Panc1 (cell line): ENCODE data around the gene KCNMB3. TPM values are rescaled to one million over a fixed set of nuclear protein-coding genes. Genes with fewer than 3 reads are reported as not detected.

ENCODE experiments used
- ATAC-seq: fragments of 200-7000 bp; cut with Tn5 transposase; 2 replicates; pipeline ENCODE4 v1.9.1; 2020; ENCODE audit warnings: mild to moderate bottlenecking, moderate library complexity
- BruUV-seq: library from RNA; stranded (reverse); fragments of 400-500 nt; replicated peaks from 2 replicates; lab custom pipeline; 2021; lab: Mats Ljungman, UMichigan
- CTCF ChIA-PET: fragments of 300-600 bp; sonication (Branson Sonifier 250); formaldehyde crosslinking; loops from one replicate; lab custom pipeline; 2022; ENCODE audit warnings: antibody characterized with exemption; lab: Charles Lee
- POLR2A ChIA-PET: fragments of 300-600 bp; sonication (Branson Sonifier 250); formaldehyde crosslinking; loops from one replicate; lab custom pipeline; 2022; ENCODE audit warnings: antibody characterized with exemption; lab: Charles Lee
- DNase-seq: peaks from one replicate; pipeline ENCODE4 v3.0.0-alpha.2; 2010; ENCODE audit warnings: low read depth, low spot score
- H3K27ac ChIP-seq: 2 replicates; pipeline ENCODE4 v1.5.1; 2011; ENCODE audit warnings: mild to moderate bottlenecking, low read length, inconsistent platforms
- H3K27me3 ChIP-seq: fragments of 200-500 bp; sonication (Bioruptor generic); 2 replicates; pipeline ENCODE4 v1.6.0; 2014; ENCODE audit warnings: low read length, inconsistent platforms; ENCODE audit not compliant: control insufficient read depth, insufficient read depth
- H3K36me3 ChIP-seq: fragments of 200-500 bp; sonication (Bioruptor generic); 2 replicates; pipeline ENCODE4 v1.5.1; 2014; ENCODE audit warnings: inconsistent platforms, mild to moderate bottlenecking, low read length, moderate library complexity; ENCODE audit not compliant: control insufficient read depth, insufficient read depth
- H3K4me1 ChIP-seq: 2 replicates; pipeline ENCODE4 v1.5.1; 2011; ENCODE audit warnings: inconsistent platforms, mild to moderate bottlenecking, low read length, moderate library complexity; ENCODE audit not compliant: control insufficient read depth, insufficient read depth
- H3K4me3 ChIP-seq, 2 experiments: 2 replicates each; pipeline ENCODE4 v1.5.1; 2011 to 2012; ENCODE audit warnings: low read depth in 2 of 2, low read length in 2 of 2, mild to moderate bottlenecking in 2 of 2, inconsistent platforms in 1 of 2, moderate library complexity in 1 of 2
- H3K9me3 ChIP-seq: fragments of 200-500 bp; sonication (Bioruptor generic); 2 replicates; pipeline ENCODE4 v1.5.1; 2014; ENCODE audit warnings: low read depth, mild to moderate bottlenecking, inconsistent platforms, low read length, moderate library complexity; ENCODE audit not compliant: control insufficient read depth, insufficient read depth
- POLR2AphosphoS5 ChIP-seq: IDR thresholded peaks from 2 replicates; pipeline ENCODE4 v1.6.1; 2012; ENCODE audit warnings: mild to moderate bottlenecking, low read depth, low read length, moderate library complexity
- SIN3A ChIP-seq: IDR thresholded peaks from 2 replicates; pipeline ENCODE4 v1.6.1; 2012; ENCODE audit warnings: low read depth, mild to moderate bottlenecking, low read length, moderate library complexity, borderline replicate concordance; ENCODE audit not compliant: insufficient read depth
- TCF7L2 ChIP-seq: IDR thresholded peaks from 2 replicates; pipeline ENCODE4 v1.6.1; 2011; ENCODE audit warnings: mild to moderate bottlenecking, low read depth, low read length, inconsistent platforms
- in situ Hi-C: cut with HindIII; loops from 2 replicates; pipeline ENCODE4 v1.10.0; 2016; ENCODE audit warnings: low sequenced_read_pairs, low pct_unique_long_range_greater_than_20kb
- intact Hi-C: fragments of 100-400 bp; cut with micrococcal nuclease; formaldehyde crosslinking; loops from one replicate; pipeline ENCODE4 v1.10.0; 2022; ENCODE audit not compliant: unreplicated experiment
- total RNA-seq: library from RNA; stranded (reverse); gene quantifications from one replicate; pipeline ENCODE4 v1.2.1, GENCODE V29; 2021; ENCODE audit not compliant: unreplicated experiment
- TF ChIP-seq, protein P1 (sequence below), 2 experiments: IDR thresholded peaks; 2 replicates each; pipeline ENCODE4 v1.6.1; 2011 to 2012; ENCODE audit warnings: low read depth in 2 of 2, control low read depth in 1 of 2, low read length in 1 of 2, mild to moderate bottlenecking in 1 of 2, moderate library complexity in 1 of 2; ENCODE audit not compliant: insufficient read depth in 1 of 2
- TF ChIP-seq, protein P2 (sequence below): fragments of 450-650 bp; IDR thresholded peaks from 2 replicates; pipeline ENCODE4 v1.5.1; 2017; ENCODE audit warnings: mild to moderate bottlenecking

KCNMB3 gene
- total RNA-seq, 1 experiment from 2014 or later: 5.8 TPM

DNA sequence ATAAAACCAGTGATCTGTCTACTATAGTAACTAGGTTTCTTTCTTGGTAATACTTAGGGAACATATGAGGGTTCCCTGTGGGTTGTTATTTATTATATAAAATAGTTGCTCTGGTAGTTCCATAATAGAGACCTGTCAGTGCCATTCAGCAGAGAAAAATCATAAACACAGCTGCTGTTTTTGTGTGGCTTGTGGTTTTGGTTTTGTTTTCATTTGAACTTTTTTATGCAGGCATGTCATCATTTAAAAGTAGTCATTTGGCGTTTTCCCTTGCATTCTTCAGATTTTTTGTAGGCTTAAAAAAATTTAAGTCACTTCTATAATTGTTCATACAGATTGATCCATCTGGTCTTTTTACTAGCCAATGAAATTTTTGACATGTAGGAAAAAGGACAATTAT lies 54.8 kb downstream of the KCNMB3 start:
- no peaks in the 10 kb centered on the region for H3K27me3 ChIP-seq
- no peaks in the 10 kb centered on the region; the same call in 1 of the 2 replicates for H3K4me1 ChIP-seq
- intact Hi-C loops (no loop called here), in situ Hi-C loops (no loop called here)
- H3K27ac ChIP-seq: no peak overlapping the region
- no peaks in the 10 kb centered on the region for H3K36me3 ChIP-seq
- DNase-seq (no peak), ATAC-seq (no peak)
- TF ChIP-seq SIN3A (no peak), POLR2AphosphoS5 (no peak), TCF7L2 (no peak)
- TF ChIP-seq, protein P1, sequence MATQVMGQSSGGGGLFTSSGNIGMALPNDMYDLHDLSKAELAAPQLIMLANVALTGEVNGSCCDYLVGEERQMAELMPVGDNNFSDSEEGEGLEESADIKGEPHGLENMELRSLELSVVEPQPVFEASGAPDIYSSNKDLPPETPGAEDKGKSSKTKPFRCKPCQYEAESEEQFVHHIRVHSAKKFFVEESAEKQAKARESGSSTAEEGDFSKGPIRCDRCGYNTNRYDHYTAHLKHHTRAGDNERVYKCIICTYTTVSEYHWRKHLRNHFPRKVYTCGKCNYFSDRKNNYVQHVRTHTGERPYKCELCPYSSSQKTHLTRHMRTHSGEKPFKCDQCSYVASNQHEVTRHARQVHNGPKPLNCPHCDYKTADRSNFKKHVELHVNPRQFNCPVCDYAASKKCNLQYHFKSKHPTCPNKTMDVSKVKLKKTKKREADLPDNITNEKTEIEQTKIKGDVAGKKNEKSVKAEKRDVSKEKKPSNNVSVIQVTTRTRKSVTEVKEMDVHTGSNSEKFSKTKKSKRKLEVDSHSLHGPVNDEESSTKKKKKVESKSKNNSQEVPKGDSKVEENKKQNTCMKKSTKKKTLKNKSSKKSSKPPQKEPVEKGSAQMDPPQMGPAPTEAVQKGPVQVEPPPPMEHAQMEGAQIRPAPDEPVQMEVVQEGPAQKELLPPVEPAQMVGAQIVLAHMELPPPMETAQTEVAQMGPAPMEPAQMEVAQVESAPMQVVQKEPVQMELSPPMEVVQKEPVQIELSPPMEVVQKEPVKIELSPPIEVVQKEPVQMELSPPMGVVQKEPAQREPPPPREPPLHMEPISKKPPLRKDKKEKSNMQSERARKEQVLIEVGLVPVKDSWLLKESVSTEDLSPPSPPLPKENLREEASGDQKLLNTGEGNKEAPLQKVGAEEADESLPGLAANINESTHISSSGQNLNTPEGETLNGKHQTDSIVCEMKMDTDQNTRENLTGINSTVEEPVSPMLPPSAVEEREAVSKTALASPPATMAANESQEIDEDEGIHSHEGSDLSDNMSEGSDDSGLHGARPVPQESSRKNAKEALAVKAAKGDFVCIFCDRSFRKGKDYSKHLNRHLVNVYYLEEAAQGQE (IDR thresholded peaks at IDR 0.05; ENCODE audit: insufficient read depth in 1 of 2, low read depth in 2 of 2, low read length in 1 of 2): no peak
- TF ChIP-seq, protein P2, sequence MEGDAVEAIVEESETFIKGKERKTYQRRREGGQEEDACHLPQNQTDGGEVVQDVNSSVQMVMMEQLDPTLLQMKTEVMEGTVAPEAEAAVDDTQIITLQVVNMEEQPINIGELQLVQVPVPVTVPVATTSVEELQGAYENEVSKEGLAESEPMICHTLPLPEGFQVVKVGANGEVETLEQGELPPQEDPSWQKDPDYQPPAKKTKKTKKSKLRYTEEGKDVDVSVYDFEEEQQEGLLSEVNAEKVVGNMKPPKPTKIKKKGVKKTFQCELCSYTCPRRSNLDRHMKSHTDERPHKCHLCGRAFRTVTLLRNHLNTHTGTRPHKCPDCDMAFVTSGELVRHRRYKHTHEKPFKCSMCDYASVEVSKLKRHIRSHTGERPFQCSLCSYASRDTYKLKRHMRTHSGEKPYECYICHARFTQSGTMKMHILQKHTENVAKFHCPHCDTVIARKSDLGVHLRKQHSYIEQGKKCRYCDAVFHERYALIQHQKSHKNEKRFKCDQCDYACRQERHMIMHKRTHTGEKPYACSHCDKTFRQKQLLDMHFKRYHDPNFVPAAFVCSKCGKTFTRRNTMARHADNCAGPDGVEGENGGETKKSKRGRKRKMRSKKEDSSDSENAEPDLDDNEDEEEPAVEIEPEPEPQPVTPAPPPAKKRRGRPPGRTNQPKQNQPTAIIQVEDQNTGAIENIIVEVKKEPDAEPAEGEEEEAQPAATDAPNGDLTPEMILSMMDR: no peak
- no peak overlapping the region for H3K4me3 ChIP-seq
- ChIA-PET CTCF (no interaction called here), POLR2A (no interaction called here)
- no peaks in the 10 kb centered on the region for H3K9me3 ChIP-seq
- no TSS peak for BruUV-seq

DNA sequence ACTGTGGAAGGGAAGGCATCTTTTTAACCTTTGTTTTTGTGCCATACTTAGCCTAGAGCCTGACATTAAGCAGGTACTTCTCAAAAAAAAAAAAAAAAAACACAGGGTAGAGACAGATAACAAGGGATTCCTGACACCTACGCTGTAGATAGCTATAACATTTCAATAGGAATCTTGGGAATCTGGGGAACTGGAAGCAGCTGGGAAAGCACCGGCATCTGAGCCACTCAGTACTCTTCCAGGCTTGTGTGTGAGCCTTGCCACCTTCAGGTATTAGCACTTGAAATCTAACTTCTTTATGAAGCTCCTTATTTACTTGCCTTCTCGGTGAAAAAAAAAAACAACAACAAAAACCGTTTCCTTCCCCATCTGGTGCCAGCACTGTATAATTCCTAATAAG lies 56.0 kb downstream of the KCNMB3 start:
- intact Hi-C loops (no loop called here), in situ Hi-C loops (no loop called here)
- Histone ChIP-seq H3K36me3 (no peaks in the 10 kb centered on the region), H3K27ac (no peak overlapping the region), H3K4me3 (no peak overlapping the region), H3K4me1 (no peaks in the 10 kb centered on the region; the same call in 1 of the 2 replicates), H3K27me3 (no peaks in the 10 kb centered on the region), H3K9me3 (no peaks in the 10 kb centered on the region)
- ChIA-PET POLR2A (interaction anchor here (0.7 kb wide), 1 partner anchor 113 kb away, joined by 8 read pairs; no protein-coding TSS in a partner anchor), CTCF (interaction anchor here (0.6 kb wide), 1 partner anchor 117 kb away, joined by 4 read pairs; no protein-coding TSS in a partner anchor)
- ATAC-seq (no peak), DNase-seq (no peak)
- BruUV-seq: no TSS peak
- TF ChIP-seq POLR2AphosphoS5 (no peak), SIN3A (no peak), TCF7L2 (no peak)
- TF ChIP-seq, protein P1 (IDR thresholded peaks at IDR 0.05; ENCODE audit: insufficient read depth in 1 of 2, low read depth in 2 of 2, low read length in 1 of 2): no peak
- TF ChIP-seq, protein P2: no peak

Other genes with a start within 250 kb of the KCNMB3 start
- gene ZMAT3, start 179.3 kb downstream of the KCNMB3 start, total RNA-seq: 14.6 TPM
- 27.6 TPM for gene PIK3CA, start 102.8 kb downstream of the KCNMB3 start, total RNA-seq
- gene ZNF639, start 71.9 kb upstream of the KCNMB3 start, total RNA-seq: 56.1 TPM
- 73.5 TPM for gene MFN1, start 96.6 kb upstream of the KCNMB3 start, total RNA-seq
- gene GNB4, start 200.4 kb upstream of the KCNMB3 start, total RNA-seq: 26.7 TPM